K562 (cell line): ENCODE results near the gene PLA1A. TPM values are rescaled to one million over a fixed set of nuclear protein-coding genes. Genes with fewer than 3 reads are reported as not detected.

ENCODE experiments used
- ATAC-seq: fragments of 200-7000 bp; cut with Tn5 transposase; 3 replicates; pipeline ENCODE4 v1.9.1; 2020; ENCODE audit warnings: moderate library complexity
- BruUV-seq: library from RNA; stranded (reverse); fragments of 400-500 nt; replicated peaks from 2 replicates; lab custom pipeline; 2021; lab: Mats Ljungman, UMichigan
- CTCF ChIA-PET: fragments of 300-600 bp; formaldehyde crosslinking; extraction: SDS; loops from one replicate; lab custom pipeline; 2021; ENCODE audit warnings: low intra/inter-chr PET ratio; lab: Yijun Ruan, JAX
- POLR2A ChIA-PET: fragments of 300-600, 350-650 bp; sonication (Branson Sonifier 250); formaldehyde crosslinking; extraction: SDS; loops from one replicate; lab custom pipeline; 2021; ENCODE audit warnings: antibody characterized with exemption, inconsistent platforms; lab: Yijun Ruan, JAX
- DNase-seq, 4 experiments: peaks; one replicate each; pipeline versions ENCODE4 v3.0.0 to v3.0.0-alpha.2; 2011 to 2018; ENCODE audit warnings: low spot score in 3 of 4, mixed read lengths in 3 of 4; ENCODE audit errors: extremely low read depth in 1 of 4
- FAIRE-seq: peaks from 2 replicates; lab custom pipeline; 2011; peaks lifted over from hg19 to GRCh38; lab: Jason Lieb, UNC
- H2AFZ ChIP-seq: 2 replicates; pipeline ENCODE4 v1.6.0; 2011; ENCODE audit warnings: low read depth, low read length, control low read depth, inconsistent platforms
- H3K27ac ChIP-seq: fragments of 200-600 bp; 3 replicates; pipeline ENCODE4 v1.8.0; 2011; ENCODE audit warnings: low read depth, mild to moderate bottlenecking, control low read depth, inconsistent platforms, low read length, moderate library complexity, mixed read lengths; ENCODE audit errors: extremely low read depth
- H3K27me3 ChIP-seq, 2 experiments: fragments of 300-600 bp in 1 of 2; 2 replicates in 1 of 2; 3 replicates in 1 of 2; pipeline versions ENCODE4 v1.6.0 to v1.8.0; 2011; ENCODE audit warnings: inconsistent platforms in 2 of 2, low read length in 2 of 2, mild to moderate bottlenecking in 1 of 2, mixed read lengths in 1 of 2, moderate library complexity in 1 of 2; ENCODE audit not compliant: control insufficient read depth in 2 of 2, insufficient read depth in 2 of 2
- H3K36me3 ChIP-seq: fragments of 300-600 bp; 3 replicates; pipeline ENCODE4 v1.8.0; 2011; ENCODE audit warnings: mild to moderate bottlenecking, low read length, inconsistent platforms; ENCODE audit not compliant: control insufficient read depth, insufficient read depth
- H3K4me1 ChIP-seq, 2 experiments: fragments of 200-600 bp in 1 of 2; replicated peaks in 1 of 2; 2 replicates in 1 of 2; 3 replicates in 1 of 2; pipeline versions ENCODE4 v1.5.1 to v1.8.0; 2011; ENCODE audit warnings: inconsistent platforms in 2 of 2, low read length in 2 of 2, mild to moderate bottlenecking in 1 of 2, mixed read lengths in 1 of 2, moderate library complexity in 1 of 2; ENCODE audit not compliant: control insufficient read depth in 2 of 2, insufficient read depth in 2 of 2
- H3K4me2 ChIP-seq: 2 replicates; pipeline ENCODE4 v1.6.1; 2011; ENCODE audit warnings: low read length, control low read depth, inconsistent platforms, mixed read lengths; ENCODE audit not compliant: insufficient read depth
- H3K4me3 ChIP-seq: fragments of 200-600 bp; sonication (generic), shearing (Covaris generic); 2 replicates; pipeline ENCODE4 v1.5.1; 2016; ENCODE audit warnings: control low read depth, inconsistent platforms
- H3K79me2 ChIP-seq: fragments of 200-600 bp; 3 replicates; pipeline ENCODE4 v1.8.0; 2011; ENCODE audit warnings: low read length, inconsistent platforms; ENCODE audit not compliant: control insufficient read depth, insufficient read depth
- H3K9ac ChIP-seq, 2 experiments: 2 replicates each; pipeline versions ENCODE4 v1.6.0 to v1.6.1; 2011; ENCODE audit warnings: low read depth in 2 of 2, low read length in 2 of 2, control low read depth in 1 of 2, inconsistent platforms in 1 of 2, mild to moderate bottlenecking in 1 of 2, mixed read lengths in 1 of 2; ENCODE audit not compliant: insufficient read depth in 1 of 2
- H3K9me1 ChIP-seq: one replicate; pipeline ENCODE4 v1.6.0; 2011; ENCODE audit warnings: inconsistent platforms, mild to moderate bottlenecking, low read length, moderate library complexity; ENCODE audit not compliant: control insufficient read depth, insufficient read depth
- H3K9me3 ChIP-seq: replicated peaks from 2 replicates; pipeline ENCODE4 v1.5.1; 2011; ENCODE audit warnings: low read depth, low read length, inconsistent platforms; ENCODE audit not compliant: control insufficient read depth, insufficient read depth
- H4K20me1 ChIP-seq: replicated peaks from 2 replicates; pipeline ENCODE4 v1.6.1; 2011; ENCODE audit warnings: low read length, inconsistent platforms, mixed read lengths; ENCODE audit not compliant: control insufficient read depth, insufficient read depth
- CBX8 ChIP-seq: fragments of 200-600 bp; sonication (generic); IDR thresholded peaks from 2 replicates; pipeline ENCODE4 v1.6.1; 2012; ENCODE audit warnings: borderline replicate concordance, mixed run types, low read depth, mild to moderate bottlenecking, moderate library complexity, mixed read lengths, low read length, control low read depth, inconsistent platforms; ENCODE audit not compliant: poor library complexity, severe bottlenecking; ENCODE audit errors: extremely low read depth
- ELK3 ChIP-seq: fragments of 450-650 bp; formaldehyde crosslinking; IDR thresholded peaks from 2 replicates; pipeline ENCODE4 v1.4.0; 2020; ENCODE audit warnings: mild to moderate bottlenecking
- EP300 ChIP-seq: IDR thresholded peaks from 2 replicates; pipeline ENCODE4 v1.6.1; 2012; ENCODE audit warnings: low read length, improper control_type of control experiment
- KLF1 ChIP-seq: fragments of 450-650 bp; IDR thresholded peaks from 2 replicates; pipeline ENCODE4 v1.6.1; 2016; ENCODE audit warnings: missing genetic modification characterization, missing compliant biosample characterization
- MAFF ChIP-seq: IDR thresholded peaks from 2 replicates; pipeline ENCODE4 v1.6.1; 2012; ENCODE audit warnings: low read length, improper control_type of control experiment
- NBN ChIP-seq: fragments of 450-650 bp; IDR thresholded peaks from 2 replicates; pipeline ENCODE4 v1.6.1; 2016; ENCODE audit warnings: low read depth, mild to moderate bottlenecking
- NR3C1 ChIP-seq: sonication (generic); formaldehyde crosslinking; IDR thresholded peaks from 2 replicates; pipeline ENCODE4 v1.8.1; 2022; ENCODE audit warnings: missing genetic modification reagents
- STAG1 ChIP-seq: sonication (generic); formaldehyde crosslinking; IDR thresholded peaks from 2 replicates; pipeline ENCODE4 v1.5.0; 2020; ENCODE audit warnings: missing genetic modification reagents, borderline replicate concordance
- TAF7 ChIP-seq: fragments of 450-650 bp; IDR thresholded peaks from 2 replicates; pipeline ENCODE4 v1.6.1; 2016; ENCODE audit warnings: missing genetic modification characterization, missing compliant biosample characterization
- WGBS: fragments of 100-300 bp; shearing (Covaris generic); methylation state at CpG from one replicate; pipeline ENCODE4 v1.1.6; 2016; ENCODE audit warnings: low coverage, mixed read lengths; ENCODE audit not compliant: insufficient coverage; ENCODE audit errors: missing lambda C conversion rate; 5-methylcytosine and 5-hydroxymethylcytosine counted together
- in situ Hi-C: fragments of 300-500 bp; cut with MboI; formaldehyde crosslinking; loops from 4 replicates; pipeline ENCODE4 v1.15.0; 2018; ENCODE audit warnings: inconsistent platforms, mixed read lengths
- intact Hi-C: fragments of 100-400 bp; cut with micrococcal nuclease; formaldehyde crosslinking; loops from 2 replicates; pipeline ENCODE4 v1.14.2; 2022
- polyA plus RNA-seq, 8 experiments: library from polyadenylated mRNA; depleted of rRNA in 4 of 8; stranded (reverse) in 5 of 8; unstranded in 3 of 8; fragments of >200 nt; fragmentation: Nextera tagmentation in 2 of 8; fragmentation: Illumina TruSeq in 1 of 8; extraction: Ambion mirVana in 2 of 8; extraction: Trizol in 1 of 8; gene quantifications; 2 replicates each; pipeline versions ENCODE4 v1.2.1 to v1.2.3, GENCODE V29; 2011 to 2014; ENCODE audit warnings: inconsistent platforms in 1 of 8, missing spikeins in 1 of 8
- total RNA-seq, 7 experiments: library from RNA; depleted of rRNA in 6 of 7; stranded (reverse); fragments of >200 nt in 6 of 7; fragmentation: Illumina TruSeq in 2 of 7; extraction: Trizol in 2 of 7; gene quantifications; 2 replicates each; pipeline versions ENCODE4 v1.2.1 to v1.2.3, GENCODE V29; 2011 to 2021; ENCODE audit warnings: low replicate concordance in 1 of 7
- TF ChIP-seq, protein P1 (sequence below): sonication (generic); IDR thresholded peaks from 2 replicates; pipeline ENCODE4 v1.6.1; 2016

PLA1A gene
- total and polyA plus RNA-seq, 9 of the 15 experiments (the other 6 are each of a cell fraction or from before 2014, with no cell fraction given) = not detected

- CTCF ChIA-PET = no interaction called here
- Histone ChIP-seq H3K9me1 (no peaks in the 10 kb centered on the region), H3K9ac (no peak overlapping the region), H3K4me2 (no peak overlapping the region), H3K4me3 (no peak overlapping the region), H3K9me3 (no peaks in the 10 kb centered on the region), H2AFZ (no peak overlapping the region), H3K27me3 (no peaks in the 10 kb centered on the region), H3K27ac (no peak overlapping the region), H3K4me1 (peaks cover 0 to 14% of the 10 kb centered on the region in 2 experiments; a peak in 3 of 5 replicates), H3K79me2 (no peaks in the 10 kb centered on the region), H3K36me3 (no peaks in the 10 kb centered on the region), H4K20me1 (no peaks in the 10 kb centered on the region)
- 25% methylated on average over 1 of the region's 1 CpG for WGBS
- FAIRE-seq (no peak), DNase-seq (no peak), ATAC-seq (no peak)
- TF ChIP-seq TAF7 (tag) (no peak), EP300 (no peak), CBX8 (no peak), NBN (no peak), MAFF (no peak), STAG1 (CRISPR knock-in tag) (no peak), ELK3 (CRISPR knock-in tag) (no peak), NR3C1 (CRISPR knock-in tag) (no peak), KLF1 (tag) (no peak)
- TF ChIP-seq, protein P1, sequence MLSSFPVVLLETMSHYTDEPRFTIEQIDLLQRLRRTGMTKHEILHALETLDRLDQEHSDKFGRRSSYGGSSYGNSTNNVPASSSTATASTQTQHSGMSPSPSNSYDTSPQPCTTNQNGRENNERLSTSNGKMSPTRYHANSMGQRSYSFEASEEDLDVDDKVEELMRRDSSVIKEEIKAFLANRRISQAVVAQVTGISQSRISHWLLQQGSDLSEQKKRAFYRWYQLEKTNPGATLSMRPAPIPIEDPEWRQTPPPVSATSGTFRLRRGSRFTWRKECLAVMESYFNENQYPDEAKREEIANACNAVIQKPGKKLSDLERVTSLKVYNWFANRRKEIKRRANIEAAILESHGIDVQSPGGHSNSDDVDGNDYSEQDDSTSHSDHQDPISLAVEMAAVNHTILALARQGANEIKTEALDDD = no peak
- BruUV-seq = no TSS peak
- POLR2A ChIA-PET = interaction anchor here (0.6 kb wide), 1 partner anchor 32 kb away, joined by 3 read pairs; no protein-coding TSS in a partner anchor
- intact Hi-C loops = no loop called here
- in situ Hi-C loops = no loop called here
Measured at GRCh38 chr3:119645813-119646212, 48.1 kb downstream of the PLA1A start.
